Endothelial cell of umbilical vein (primary cell): ENCODE data around the gene CHML. TPM values are rescaled to one million over a fixed set of nuclear protein-coding genes. Genes with fewer than 3 reads are reported as not detected.

ENCODE experiments used
- BruUV-seq: library from RNA; stranded (reverse); fragments of 400-500 nt; replicated peaks from 2 replicates; lab custom pipeline; 2021; lab: Mats Ljungman, UMichigan
- CTCF ChIA-PET: fragments of 300-600, 350-600 bp; sonication (Branson Sonifier 250); formaldehyde crosslinking; loops from one replicate; lab custom pipeline; 2021; ENCODE audit warnings: antibody characterized with exemption, inconsistent platforms; lab: Charles Lee
- POLR2A ChIA-PET: fragments of 300-600, 350-600 bp; sonication (Branson Sonifier 250); formaldehyde crosslinking; loops from one replicate; lab custom pipeline; 2021; ENCODE audit warnings: antibody characterized with exemption, inconsistent platforms; lab: Charles Lee
- DNase-seq: peaks from one replicate; pipeline ENCODE4 v3.0.0-alpha.2; 2011; ENCODE audit warnings: low read depth, low spot score
- FAIRE-seq: peaks from 2 replicates; lab custom pipeline; 2011; peaks lifted over from hg19 to GRCh38; lab: Jason Lieb, UNC
- H2AFZ ChIP-seq: 2 replicates; pipeline ENCODE4 v1.6.0; 2012; ENCODE audit warnings: low read depth, low read length, control low read depth, inconsistent platforms
- H3K27ac ChIP-seq: 2 replicates; pipeline ENCODE4 v1.5.1; 2011; ENCODE audit warnings: low read depth, mild to moderate bottlenecking, control low read depth, low read length, moderate library complexity; ENCODE audit not compliant: insufficient read depth
- H3K27me3 ChIP-seq, 2 experiments: 2 replicates each; pipeline versions ENCODE4 v1.6.0 to v1.6.1; 2011; ENCODE audit warnings: low read length in 2 of 2, mixed read lengths in 1 of 2; ENCODE audit not compliant: control insufficient read depth in 2 of 2, insufficient read depth in 2 of 2
- H3K36me3 ChIP-seq, 2 experiments: 2 replicates in 1 of 2; 3 replicates in 1 of 2; pipeline ENCODE4 v1.5.1; 2011; ENCODE audit warnings: low read length in 2 of 2, mild to moderate bottlenecking in 1 of 2, moderate library complexity in 1 of 2; ENCODE audit not compliant: control insufficient read depth in 2 of 2, insufficient read depth in 2 of 2; ENCODE audit errors: extremely low read depth in 1 of 2
- H3K4me1 ChIP-seq: 3 replicates; pipeline ENCODE4 v1.5.1; 2011; ENCODE audit warnings: mild to moderate bottlenecking, low read length; ENCODE audit not compliant: control insufficient read depth, insufficient read depth; ENCODE audit errors: extremely low read depth
- H3K4me2 ChIP-seq: 2 replicates; pipeline ENCODE4 v1.6.1; 2011; ENCODE audit warnings: low read length, control low read depth, mixed read lengths; ENCODE audit not compliant: insufficient read depth
- H3K4me3 ChIP-seq, 3 experiments: fragments of 200-600 bp in 1 of 3; sonication (generic), shearing (Covaris generic) in 1 of 3; replicated peaks in 1 of 3; 2 replicates each; pipeline ENCODE4 v1.5.1; 2011 to 2016; ENCODE audit warnings: control low read depth in 3 of 3, low read length in 3 of 3, mild to moderate bottlenecking in 2 of 3, inconsistent platforms in 1 of 3, low read depth in 1 of 3, moderate library complexity in 1 of 3; ENCODE audit not compliant: insufficient read depth in 1 of 3
- H3K79me2 ChIP-seq: 2 replicates; pipeline ENCODE4 v1.6.0; 2012; ENCODE audit warnings: low read length, inconsistent platforms; ENCODE audit not compliant: control insufficient read depth, insufficient read depth
- H3K9ac ChIP-seq: replicated peaks from 2 replicates; pipeline ENCODE3; 2011; ENCODE audit warnings: low read length, control low read depth; ENCODE audit not compliant: insufficient read depth; ENCODE audit errors: extremely low read depth
- H3K9me1 ChIP-seq: replicated peaks from 3 replicates; pipeline ENCODE4 v1.6.0; 2011; ENCODE audit warnings: mild to moderate bottlenecking, low read length; ENCODE audit not compliant: control insufficient read depth, insufficient read depth; ENCODE audit errors: extremely low read depth
- H3K9me3 ChIP-seq: replicated peaks from 2 replicates; pipeline ENCODE4 v1.5.1; 2012; ENCODE audit warnings: low read length, inconsistent platforms; ENCODE audit not compliant: control insufficient read depth, insufficient read depth
- H4K20me1 ChIP-seq: replicated peaks from 2 replicates; pipeline ENCODE3; 2011; ENCODE audit warnings: mild to moderate bottlenecking, low read length; ENCODE audit not compliant: control insufficient read depth, insufficient read depth; ENCODE audit errors: extremely low read depth
- CTCF ChIP-seq, 2 donors: IDR thresholded peaks; 1 replicate in 1 of 2; 2 replicates in 1 of 2; pipeline ENCODE4 v1.5.1; 2011; ENCODE audit warnings: low read length in 2 of 2, mild to moderate bottlenecking in 2 of 2, moderate library complexity in 2 of 2, control low read depth in 1 of 2, inconsistent platforms in 1 of 2, low read depth in 1 of 2; ENCODE audit not compliant: insufficient read depth in 1 of 2; ENCODE audit errors: extremely low read depth in 1 of 2
- FOS ChIP-seq: IDR thresholded peaks from 2 replicates; pipeline ENCODE4 v1.6.1; 2011; ENCODE audit warnings: mild to moderate bottlenecking, low read length, moderate library complexity, borderline replicate concordance; ENCODE audit not compliant: insufficient read depth
- GATA2 ChIP-seq: IDR thresholded peaks from 2 replicates; pipeline ENCODE4 v1.7.0; 2011; ENCODE audit warnings: low read depth, mild to moderate bottlenecking, moderate library complexity, mixed read lengths, low read length; ENCODE audit not compliant: insufficient read length, insufficient read depth
- JUN ChIP-seq: IDR thresholded peaks from 2 replicates; pipeline ENCODE4 v1.6.1; 2011; ENCODE audit warnings: borderline replicate concordance, low read depth; ENCODE audit not compliant: insufficient read length, insufficient read depth
- MYC ChIP-seq: IDR thresholded peaks from one replicate; pipeline ENCODE4 v1.6.1; 2011; ENCODE audit warnings: mild to moderate bottlenecking, low read depth, low read length
- POLR2A ChIP-seq: IDR thresholded peaks from 2 replicates; pipeline ENCODE4 v1.6.1; 2012; ENCODE audit warnings: low read depth, mild to moderate bottlenecking, control low read depth, low read length
- POLR2AphosphoS5 ChIP-seq: IDR thresholded peaks from 2 replicates; pipeline ENCODE4 v1.6.1; 2012; ENCODE audit warnings: low read depth, mild to moderate bottlenecking, control low read depth, low read length, moderate library complexity; ENCODE audit not compliant: insufficient read depth
- dilution Hi-C: fragments of 300-500 bp; cut with MboI; formaldehyde crosslinking; loops from one replicate; pipeline ENCODE4 v1.15.0; 2019; ENCODE audit warnings: low sequenced_read_pairs; ENCODE audit not compliant: extremely low pct_ligation_motif_present
- intact Hi-C: fragments of 100-400 bp; cut with micrococcal nuclease; formaldehyde crosslinking; loops from one replicate; pipeline ENCODE4 v1.10.0; 2022
- polyA plus RNA-seq, 4 experiments: library from polyadenylated mRNA; depleted of rRNA in 3 of 4; stranded (reverse) in 3 of 4; unstranded in 1 of 4; fragments of >200 nt; gene quantifications; 2 replicates each; pipeline versions ENCODE4 v1.2.1 to v1.2.3, GENCODE V29; 2011 to 2012; ENCODE audit warnings: missing spikeins in 1 of 4
- total RNA-seq: library from RNA; stranded (reverse); gene quantifications from 2 replicates; pipeline ENCODE4 v1.2.3, GENCODE V29; 2021

The CHML gene
- total and polyA plus RNA-seq, 2 donors (not counting 3 experiments of a cell fraction or from before 2014, with no cell fraction given): 3.3 to 22.3 TPM

- no peak overlapping the region for H2AFZ ChIP-seq
- dilution Hi-C loops: no loop called here
Measured at GRCh38 chr1:241630005-241630404, 10.2 kb downstream of the CHML start.

More at GRCh38 chr1:241630005-241630404, 10.2 kb downstream of the CHML start:
- no peaks in the 10 kb centered on the region for H3K4me1 ChIP-seq
- peaks cover 17% of the 10 kb centered on the region for H3K79me2 ChIP-seq
- no peak overlapping the region for H3K4me3 ChIP-seq
- peaks cover 0 to 5% of the 10 kb centered on the region in 2 experiments for H3K36me3 ChIP-seq
- H3K9ac ChIP-seq: no peak overlapping the region
- no peak overlapping the region for H3K27ac ChIP-seq
- BruUV-seq: no TSS peak
- ChIA-PET POLR2A (no interaction called here), CTCF (interaction anchor here (1.2 to 2.1 kb wide), 2 partner anchors 19 to 742 kb away, joined by 3 to 18 read pairs; no protein-coding TSS in a partner anchor)
- DNase-seq (no peak), FAIRE-seq (no peak)
- no peak overlapping the region for H3K4me2 ChIP-seq
- no peaks in the 10 kb centered on the region for H3K9me3 ChIP-seq
- no peaks in the 10 kb centered on the region for H3K9me1 ChIP-seq
- no peaks in the 10 kb centered on the region for H3K27me3 ChIP-seq
- peaks cover 4% of the 10 kb centered on the region for H4K20me1 ChIP-seq
- intact Hi-C loops: loop anchor here (2.0 to 10.0 kb wide), 2 partner anchors 275 to 739 kb away; partner anchors contain the start of gene RGS7
- TF ChIP-seq FOS: no peak
- no peak for TF ChIP-seq POLR2A
- TF ChIP-seq JUN: no peak
- TF ChIP-seq CTCF (IDR thresholded peaks at IDR 0.05; ENCODE audit: extremely low read depth in 1 of 2, insufficient read depth in 1 of 2, low read depth in 1 of 2, low read length in 2 of 2): no peak
- TF ChIP-seq MYC: no peak
- TF ChIP-seq GATA2: no peak
- TF ChIP-seq POLR2AphosphoS5: no peak
